ENCODE measurements around the gene DNAH6.

DNAH6 gene

DNA sequence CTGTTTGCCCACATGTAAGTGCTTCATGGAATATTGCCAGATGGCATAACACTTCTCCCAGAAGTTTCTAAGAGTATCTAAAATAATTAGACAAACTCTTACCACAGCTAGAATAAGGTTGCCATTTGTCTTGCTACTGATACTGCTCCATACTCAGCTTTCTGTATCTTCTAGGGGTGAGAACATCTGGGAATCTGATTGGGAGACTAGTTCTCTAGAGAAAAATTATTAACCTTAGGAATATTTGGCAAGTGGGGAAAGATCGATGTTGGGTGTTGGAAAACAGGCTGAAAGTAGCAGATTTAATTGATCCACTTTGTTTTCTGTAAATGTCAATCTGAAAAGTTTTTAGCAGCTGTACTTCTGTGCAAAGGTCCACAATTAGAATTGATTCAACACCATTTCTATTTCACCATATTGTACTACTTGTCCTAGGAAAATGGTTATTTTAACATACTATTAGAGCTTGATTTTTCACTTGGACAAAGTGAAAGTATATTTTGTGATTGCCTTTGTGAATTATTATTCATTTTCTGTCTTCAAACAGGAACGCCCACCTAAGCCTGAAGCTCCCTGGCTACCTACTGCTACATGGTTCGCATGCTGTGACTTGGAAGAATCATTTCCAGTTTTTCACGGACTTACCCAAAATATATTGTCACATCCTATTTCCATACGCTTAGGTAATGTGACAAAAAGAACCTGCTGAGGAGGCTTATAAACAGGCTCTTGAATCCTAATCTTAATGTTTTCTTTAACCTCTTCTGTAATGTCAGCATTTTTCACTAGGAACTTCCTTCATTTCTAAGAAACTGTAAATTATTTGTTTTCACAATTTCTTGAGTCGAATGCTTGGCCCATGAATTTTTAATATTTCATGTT, 216.8 kb downstream of the DNAH6 start:
- Histone ChIP-seq H4K20me1 (no peaks in the 10 kb centered on the region), H3K4me1 (peaks cover 0 to 7% (median 0%) of the 10 kb centered on the region in 10 experiments; a peak in 4 of 20 replicates), H3K9me3 (replicated peaks in 1 of 11) (peaks cover 2 to 20% (median 10%) of the 10 kb centered on the region in 11 experiments; a peak in 13 of 22 replicates), H3K27ac (no peak overlapping the region), H3K36me3 (no peaks in the 10 kb centered on the region), H3K4me3 (no peak overlapping the region), H3K4me2 (peak overlapping the region in 2 of 11 experiments; percentile 38 to 48; a peak in 3 of 22 replicates), H3K9ac (no peak overlapping the region), H3K27me3 (no peaks in the 10 kb centered on the region)
- TF ChIP-seq Cebpa-rat (IDR thresholded peaks at IDR 0.05), result no peak

GRCh38 chr2:84735389-84735788, 219.1 kb downstream of the DNAH6 start:
- H3K4me3 ChIP-seq, result no peak overlapping the region
- no peaks in the 10 kb centered on the region for H4K20me1 ChIP-seq
- no peak overlapping the region for H3K4me2 ChIP-seq
- H3K9me3 ChIP-seq (replicated peaks in 1 of 11), result peaks cover 0 to 17% (median 8%) of the 10 kb centered on the region in 11 experiments; a peak in 6 of 22 replicates
- no peak for TF ChIP-seq Cebpa-rat (IDR thresholded peaks at IDR 0.05)
- no peak overlapping the region for H3K9ac ChIP-seq
- no peak overlapping the region for H3K27ac ChIP-seq
- H3K36me3 ChIP-seq, result no peaks in the 10 kb centered on the region; a peak in 1 of 22 replicates
- peaks cover 0 to 7% (median 0%) of the 10 kb centered on the region in 10 experiments; a peak in 4 of 20 replicates for H3K4me1 ChIP-seq
- no peaks in the 10 kb centered on the region for H3K27me3 ChIP-seq

DNA sequence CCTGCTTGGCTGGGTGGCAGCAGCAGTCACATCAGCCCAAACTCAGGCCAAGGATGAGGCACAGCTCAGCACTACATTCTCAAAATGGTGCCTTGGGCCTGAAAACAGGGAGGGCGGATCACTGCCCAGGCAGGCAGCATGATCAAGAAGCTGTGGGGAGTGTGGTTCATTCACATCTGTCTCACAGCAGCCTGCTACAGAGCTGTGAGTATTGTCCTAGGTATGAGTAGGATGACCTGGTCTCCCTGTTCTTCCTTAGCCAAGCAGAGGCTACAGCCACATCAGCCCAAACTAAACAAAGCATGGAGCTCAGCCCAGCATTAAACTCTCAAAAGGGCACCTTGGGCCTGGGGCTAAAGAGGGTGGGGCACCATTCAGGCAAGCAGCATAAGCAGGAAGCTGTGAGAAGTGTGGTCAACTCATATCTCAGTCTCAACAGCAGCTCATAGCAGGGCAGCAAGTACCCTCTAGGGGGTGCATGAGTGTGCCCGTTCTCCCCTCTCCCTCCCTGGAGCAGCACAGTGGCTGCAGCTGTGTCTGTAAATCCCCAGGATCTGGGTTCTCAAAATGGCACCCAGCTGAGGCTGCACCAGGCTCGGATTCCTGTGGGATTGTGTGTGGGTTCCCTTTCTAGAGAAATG, 225.0 kb downstream of the DNAH6 start:
- H3K27me3 ChIP-seq, result no peaks in the 10 kb centered on the region
- H3K4me1 ChIP-seq, result no peaks in the 10 kb centered on the region; a peak in 1 of 20 replicates
- no peak for TF ChIP-seq Cebpa-rat (IDR thresholded peaks at IDR 0.05)
- no peaks in the 10 kb centered on the region for H4K20me1 ChIP-seq
- H3K4me2 ChIP-seq, result no peak overlapping the region
- H3K36me3 ChIP-seq, result no peaks in the 10 kb centered on the region; a peak in 1 of 22 replicates
- no peak overlapping the region for H3K4me3 ChIP-seq
- H3K9ac ChIP-seq, result no peak overlapping the region
- peaks cover 0 to 24% (median 8%) of the 10 kb centered on the region in 11 experiments; a peak in 8 of 22 replicates for H3K9me3 ChIP-seq (replicated peaks in 1 of 11)
- no peak overlapping the region for H3K27ac ChIP-seq

- Histone ChIP-seq H3K27me3 (no peaks in the 10 kb centered on the region), H3K9me3 (replicated peaks in 1 of 11) (peaks cover 0 to 6% (median 0%) of the 10 kb centered on the region in 11 experiments; a peak in 1 of 22 replicates), H3K4me3 (no peak overlapping the region), H3K9ac (no peak overlapping the region), H3K4me2 (no peak overlapping the region), H3K36me3 (no peaks in the 10 kb centered on the region), H4K20me1 (no peaks in the 10 kb centered on the region), H3K4me1 (no peaks in the 10 kb centered on the region), H3K27ac (no peak overlapping the region)
- no peak for TF ChIP-seq Cebpa-rat (IDR thresholded peaks at IDR 0.05)
These were observed 232.0 kb downstream of the DNAH6 start for GRCh38 chr2:84748341-84748740.

GRCh38 chr2:84749442-84749841, 233.1 kb downstream of the DNAH6 start:
- TF ChIP-seq Cebpa-rat (IDR thresholded peaks at IDR 0.05), result no peak
- Histone ChIP-seq H4K20me1 (no peaks in the 10 kb centered on the region), H3K4me1 (no peaks in the 10 kb centered on the region), H3K9me3 (replicated peaks in 1 of 11) (peaks cover 0 to 6% (median 0%) of the 10 kb centered on the region in 11 experiments; a peak in 1 of 22 replicates), H3K27ac (no peak overlapping the region), H3K27me3 (no peaks in the 10 kb centered on the region), H3K4me2 (no peak overlapping the region), H3K4me3 (no peak overlapping the region), H3K36me3 (no peaks in the 10 kb centered on the region), H3K9ac (no peak overlapping the region)

- no peak overlapping the region for H3K27ac ChIP-seq
- no peak overlapping the region for H3K9ac ChIP-seq
- no peaks in the 10 kb centered on the region for H4K20me1 ChIP-seq
- no peaks in the 10 kb centered on the region for H3K4me1 ChIP-seq
- H3K4me2 ChIP-seq, result no peak overlapping the region
- no peaks in the 10 kb centered on the region for H3K27me3 ChIP-seq
- H3K4me3 ChIP-seq, result no peak overlapping the region
- H3K9me3 ChIP-seq (replicated peaks in 1 of 11), result peaks cover 0 to 11% (median 9%) of the 10 kb centered on the region in 11 experiments; a peak in 10 of 22 replicates
- TF ChIP-seq Cebpa-rat (IDR thresholded peaks at IDR 0.05), result no peak
- H3K36me3 ChIP-seq, result no peaks in the 10 kb centered on the region
These were observed 238.8 kb downstream of the DNAH6 start for GRCh38 chr2:84755096-84755495.

DNA sequence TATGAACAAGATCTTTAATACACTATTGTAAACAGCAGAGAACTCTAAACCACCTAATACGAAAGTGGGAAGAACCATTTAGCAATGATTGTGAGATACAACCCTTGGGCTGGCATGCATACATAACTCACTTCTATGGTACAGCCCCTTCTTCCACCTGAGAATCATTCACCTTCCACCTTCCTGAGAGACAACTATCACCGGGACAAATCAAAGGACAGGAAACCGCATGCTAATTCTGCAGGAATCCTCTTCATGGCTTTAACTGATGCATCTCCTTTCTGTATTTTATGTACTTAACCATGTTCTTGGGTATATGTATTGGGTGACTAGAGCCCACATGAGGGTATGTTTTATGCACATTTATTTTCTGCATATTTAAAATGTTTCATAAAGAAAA, 241.3 kb downstream of the DNAH6 start:
- H3K9me3 ChIP-seq (replicated peaks in 1 of 11), result peaks cover 0 to 15% (median 9%) of the 10 kb centered on the region in 11 experiments; a peak in 10 of 22 replicates
- no peak for TF ChIP-seq Cebpa-rat (IDR thresholded peaks at IDR 0.05)
- H3K4me2 ChIP-seq, result no peak overlapping the region
- H3K27me3 ChIP-seq, result no peaks in the 10 kb centered on the region
- no peaks in the 10 kb centered on the region for H3K4me1 ChIP-seq
- no peak overlapping the region for H3K9ac ChIP-seq
- H3K27ac ChIP-seq, result no peak overlapping the region
- H3K4me3 ChIP-seq, result no peak overlapping the region
- no peaks in the 10 kb centered on the region for H3K36me3 ChIP-seq
- no peaks in the 10 kb centered on the region for H4K20me1 ChIP-seq

GRCh38 chr2:84766791-84767190, 250.5 kb downstream of the DNAH6 start:
- no peak overlapping the region for H3K4me3 ChIP-seq
- H3K4me1 ChIP-seq, result no peaks in the 10 kb centered on the region
- H3K27ac ChIP-seq, result no peak overlapping the region
- no peaks in the 10 kb centered on the region; a peak in 1 of 22 replicates for H3K36me3 ChIP-seq
- no peak overlapping the region for H3K4me2 ChIP-seq
- TF ChIP-seq Cebpa-rat (IDR thresholded peaks at IDR 0.05), result no peak
- H3K27me3 ChIP-seq, result no peaks in the 10 kb centered on the region
- no peaks in the 10 kb centered on the region for H4K20me1 ChIP-seq
- peaks cover 11 to 15% (median 14%) of the 10 kb centered on the region in 11 experiments for H3K9me3 ChIP-seq (replicated peaks in 1 of 11)
- H3K9ac ChIP-seq, result no peak overlapping the region

DNA sequence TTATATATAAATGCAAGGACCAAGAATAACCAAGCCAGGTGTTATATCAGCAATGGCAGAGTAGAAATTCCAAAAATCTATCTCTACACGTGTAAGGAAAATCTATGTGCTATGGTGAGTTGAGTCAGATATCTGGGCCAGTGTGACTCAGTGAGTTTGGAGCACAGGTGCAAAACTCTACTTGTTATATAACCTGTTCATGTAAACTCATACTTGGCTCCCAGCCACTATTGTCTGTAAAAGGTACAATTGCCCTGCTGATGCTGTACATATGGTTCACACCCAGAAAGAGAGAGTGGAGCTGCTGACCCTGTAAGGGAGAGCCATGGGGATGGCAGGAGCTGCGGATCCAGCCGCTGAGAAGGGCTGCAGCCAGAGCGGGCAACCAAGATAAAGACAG, 252.5 kb downstream of the DNAH6 start:
- no peak overlapping the region for H3K4me2 ChIP-seq
- no peak overlapping the region for H3K4me3 ChIP-seq
- peaks cover 19 to 36% (median 26%) of the 10 kb centered on the region in 11 experiments for H3K9me3 ChIP-seq (replicated peaks in 1 of 11)
- H3K9ac ChIP-seq, result no peak overlapping the region
- H3K27ac ChIP-seq, result no peak overlapping the region
- no peak for TF ChIP-seq Cebpa-rat (IDR thresholded peaks at IDR 0.05)
- H3K36me3 ChIP-seq, result no peaks in the 10 kb centered on the region; a peak in 1 of 22 replicates
- H3K27me3 ChIP-seq, result no peaks in the 10 kb centered on the region
- no peaks in the 10 kb centered on the region for H4K20me1 ChIP-seq
- no peaks in the 10 kb centered on the region for H3K4me1 ChIP-seq

Data from BLaER1 treated with 17β-estradiol and CSF1 and Interleukin-3, amounts not matched to agents 10 nM and 100 nM (cell line).